Measurements from ENCODE around the gene WBP4. TPM values are rescaled to one million over a fixed set of nuclear protein-coding genes. Genes with fewer than 3 reads are reported as not detected.
A peak's percentile ranks its signal among the peaks of the same experiment; 100 is the strongest.

WBP4 gene
- total RNA-seq, 1 donor from 2014 or later, result 11.0 TPM

DNA sequence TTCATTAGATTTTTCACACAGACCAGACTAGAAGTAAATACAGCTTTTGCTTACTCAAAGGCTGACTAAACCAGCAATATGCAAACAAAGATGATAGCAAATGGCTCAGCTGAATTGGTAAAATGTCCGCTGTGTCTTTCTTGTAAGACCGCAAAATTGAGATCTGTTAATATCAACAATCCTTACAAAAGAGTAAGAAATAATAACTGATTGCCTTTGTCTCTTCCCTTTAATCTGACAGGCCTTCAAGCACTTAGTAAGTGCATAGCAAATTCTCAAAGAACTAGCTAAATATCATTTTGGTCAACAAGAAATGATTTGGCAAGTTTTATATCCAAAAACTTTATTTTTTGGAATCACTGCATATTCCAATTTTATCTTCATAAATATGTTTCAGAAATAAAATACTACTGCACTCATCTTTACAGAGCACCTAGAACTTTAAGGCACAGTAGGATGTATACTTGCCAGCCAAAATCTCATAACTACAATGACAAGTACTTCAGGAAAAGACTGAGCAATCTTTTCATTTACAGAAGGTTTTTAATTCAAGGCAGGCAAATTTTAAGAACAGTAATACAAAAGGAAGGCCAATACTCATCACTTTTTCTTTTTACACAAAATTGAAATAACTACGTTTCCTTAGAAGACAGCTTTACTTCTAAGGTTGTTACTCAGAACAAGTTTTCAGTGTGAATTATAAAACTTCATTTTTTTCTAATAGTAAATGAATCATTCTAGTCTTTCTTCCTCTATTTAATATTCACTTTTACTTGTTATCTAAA, 43.3 kb upstream of the WBP4 start:
- DNase-seq (ENCODE audit: low spot score, unreplicated experiment), result no peak
- H3K4me1 Mint-ChIP-seq (ENCODE audit: low read depth), result peaks cover 61% of the 10 kb centered on the region
- peak overlapping the region; percentile 94 for H3K27ac Mint-ChIP-seq
- peak overlapping the region; percentile 77 for H3K4me3 Mint-ChIP-seq (ENCODE audit: low read depth)
- no peaks in the 10 kb centered on the region for H3K9me3 Mint-ChIP-seq (ENCODE audit: low read depth)
- H3K36me3 Mint-ChIP-seq (ENCODE audit: insufficient read depth), result peaks cover 9% of the 10 kb centered on the region
- no peaks in the 10 kb centered on the region for H3K27me3 Mint-ChIP-seq
- TF ChIP-seq, protein P1, sequence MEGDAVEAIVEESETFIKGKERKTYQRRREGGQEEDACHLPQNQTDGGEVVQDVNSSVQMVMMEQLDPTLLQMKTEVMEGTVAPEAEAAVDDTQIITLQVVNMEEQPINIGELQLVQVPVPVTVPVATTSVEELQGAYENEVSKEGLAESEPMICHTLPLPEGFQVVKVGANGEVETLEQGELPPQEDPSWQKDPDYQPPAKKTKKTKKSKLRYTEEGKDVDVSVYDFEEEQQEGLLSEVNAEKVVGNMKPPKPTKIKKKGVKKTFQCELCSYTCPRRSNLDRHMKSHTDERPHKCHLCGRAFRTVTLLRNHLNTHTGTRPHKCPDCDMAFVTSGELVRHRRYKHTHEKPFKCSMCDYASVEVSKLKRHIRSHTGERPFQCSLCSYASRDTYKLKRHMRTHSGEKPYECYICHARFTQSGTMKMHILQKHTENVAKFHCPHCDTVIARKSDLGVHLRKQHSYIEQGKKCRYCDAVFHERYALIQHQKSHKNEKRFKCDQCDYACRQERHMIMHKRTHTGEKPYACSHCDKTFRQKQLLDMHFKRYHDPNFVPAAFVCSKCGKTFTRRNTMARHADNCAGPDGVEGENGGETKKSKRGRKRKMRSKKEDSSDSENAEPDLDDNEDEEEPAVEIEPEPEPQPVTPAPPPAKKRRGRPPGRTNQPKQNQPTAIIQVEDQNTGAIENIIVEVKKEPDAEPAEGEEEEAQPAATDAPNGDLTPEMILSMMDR (IDR thresholded peaks at IDR 0.05; ENCODE audit: unreplicated experiment), result no peak

DNA sequence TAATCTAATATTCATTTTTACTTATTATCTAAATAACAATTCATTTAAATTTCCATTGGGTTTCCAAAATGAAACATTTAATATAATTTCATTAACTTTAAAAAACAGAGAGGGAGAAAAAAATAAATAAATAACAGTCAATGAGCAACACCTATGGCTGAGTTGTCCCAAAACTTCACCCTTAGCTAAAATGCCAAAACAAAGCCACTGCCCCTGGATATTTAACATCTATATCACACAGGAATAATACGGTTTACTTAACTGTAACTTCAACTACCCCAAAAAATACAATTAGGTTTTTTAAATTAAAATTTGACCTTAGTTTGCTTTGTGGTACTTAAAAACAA, 42.7 kb upstream of the WBP4 start:
- H3K27me3 Mint-ChIP-seq, result no peaks in the 10 kb centered on the region
- H3K4me3 Mint-ChIP-seq (ENCODE audit: low read depth), result peak overlapping the region; percentile 73
- DNase-seq (ENCODE audit: low spot score, unreplicated experiment), result no peak
- TF ChIP-seq, protein P1 (IDR thresholded peaks at IDR 0.05; ENCODE audit: unreplicated experiment), result no peak
- H3K36me3 Mint-ChIP-seq (ENCODE audit: insufficient read depth), result peaks cover 7% of the 10 kb centered on the region
- H3K27ac Mint-ChIP-seq, result peak overlapping the region; percentile 96
- no peaks in the 10 kb centered on the region for H3K9me3 Mint-ChIP-seq (ENCODE audit: low read depth)
- H3K4me1 Mint-ChIP-seq (ENCODE audit: low read depth), result peaks cover 65% of the 10 kb centered on the region

DNA sequence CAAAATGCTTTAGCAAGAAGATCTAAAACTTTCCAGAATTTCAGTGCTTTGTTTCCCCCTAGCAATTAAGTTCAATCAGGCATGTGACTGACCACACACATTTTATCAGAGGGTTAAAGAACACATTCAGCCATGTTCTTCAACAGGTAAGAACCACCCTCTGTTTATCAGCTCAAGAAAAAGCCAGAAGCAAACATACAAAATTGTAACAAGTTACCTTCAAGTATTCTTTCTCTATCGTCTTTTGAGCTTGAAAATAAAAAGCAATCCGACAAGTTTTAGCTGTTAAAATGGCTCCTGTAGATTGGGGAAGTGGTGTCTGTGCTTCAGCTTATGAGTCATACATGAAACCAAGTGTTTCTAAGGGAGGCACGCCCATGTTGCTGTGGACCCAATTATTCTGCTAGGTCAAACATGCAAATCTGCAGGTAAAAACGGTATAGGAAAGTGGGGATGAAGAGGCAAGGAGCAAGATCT, 42.3 kb upstream of the WBP4 start, which contains the start of gene ELF1:
Gene ELF1, minus strand, starts transcription at position 306 of the 477 bp plus-strand sequence. CDS start 37,262 bp downstream, outside the sequence.
- TF ChIP-seq, protein P1 (IDR thresholded peaks at IDR 0.05; ENCODE audit: unreplicated experiment), result no peak
- H3K9me3 Mint-ChIP-seq (ENCODE audit: low read depth), result no peaks in the 10 kb centered on the region
- H3K4me3 Mint-ChIP-seq (ENCODE audit: low read depth), result peak within 1 kb of the TSS; percentile 77
- DNase-seq (ENCODE audit: low spot score, unreplicated experiment), result no peak
- peak within 1 kb of the TSS; percentile 96 for H3K27ac Mint-ChIP-seq
- peaks cover 7% of the 10 kb centered on the region for H3K36me3 Mint-ChIP-seq (ENCODE audit: insufficient read depth)
- peaks cover 67% of the 10 kb centered on the region for H3K4me1 Mint-ChIP-seq (ENCODE audit: low read depth)
- no peaks in the 10 kb centered on the region for H3K27me3 Mint-ChIP-seq

DNA sequence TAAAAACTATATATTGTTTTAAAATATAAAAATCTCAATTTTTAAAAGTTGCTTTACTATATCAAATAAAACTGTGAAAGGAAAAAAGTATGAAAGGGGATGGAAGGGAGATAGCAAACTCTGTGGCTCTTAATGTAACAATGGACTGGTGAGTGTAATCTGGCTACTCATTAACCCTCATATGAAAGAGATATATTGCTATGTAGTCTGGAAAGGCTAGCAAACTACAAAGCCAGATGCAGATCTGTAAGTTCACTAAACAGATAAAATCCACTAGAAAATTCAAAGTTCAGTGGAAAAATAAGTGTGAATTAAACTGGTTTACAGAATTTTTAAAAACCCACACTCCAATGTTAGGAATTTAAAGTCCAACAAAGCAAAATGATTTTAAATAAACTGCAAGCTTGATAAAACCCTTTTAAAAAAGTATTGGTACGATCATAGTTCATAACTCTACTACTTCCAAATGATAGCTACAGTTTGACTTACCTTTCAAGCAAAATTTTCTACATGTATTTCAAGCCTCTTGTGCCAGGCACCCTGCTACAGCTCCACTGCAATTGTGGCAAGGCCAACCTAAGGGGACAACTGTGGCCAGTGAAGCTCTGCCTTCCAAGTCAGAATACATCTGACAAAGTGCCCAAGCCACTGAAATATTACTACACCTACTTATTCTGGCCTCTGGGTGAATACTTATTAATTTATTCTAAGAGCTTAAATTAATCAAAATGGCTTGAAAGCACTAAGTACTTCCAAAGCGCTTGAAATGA, 41.5 kb upstream of the WBP4 start:
- Mint-ChIP-seq H3K27ac (peak overlapping the region; percentile 96), H3K27me3 (no peaks in the 10 kb centered on the region), H3K9me3 (ENCODE audit: low read depth) (no peaks in the 10 kb centered on the region), H3K36me3 (ENCODE audit: insufficient read depth) (peaks cover 7% of the 10 kb centered on the region), H3K4me3 (ENCODE audit: low read depth) (peak overlapping the region; percentile 73), H3K4me1 (ENCODE audit: low read depth) (peaks cover 66% of the 10 kb centered on the region)
- TF ChIP-seq, protein P1 (IDR thresholded peaks at IDR 0.05; ENCODE audit: unreplicated experiment), result no peak
- no peak for DNase-seq (ENCODE audit: low spot score, unreplicated experiment)

DNA sequence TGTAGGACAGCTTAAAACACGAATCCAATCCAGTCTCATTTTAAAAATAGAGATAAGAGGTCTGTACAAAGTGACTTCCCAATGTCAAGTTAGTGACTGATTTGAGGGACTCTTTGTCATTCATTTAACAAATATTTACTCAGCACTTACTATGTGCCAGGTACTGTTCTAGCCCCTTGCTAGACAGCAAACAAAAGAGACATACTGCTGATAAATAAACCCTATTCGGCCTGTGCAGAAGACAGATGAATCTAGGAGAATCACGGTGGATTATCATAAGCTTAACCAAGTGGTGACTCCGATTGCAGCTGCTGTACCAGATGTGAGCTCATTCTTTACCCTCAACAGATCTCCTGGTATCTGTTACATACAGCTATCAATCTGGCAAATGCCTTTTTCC, 35.8 kb upstream of the WBP4 start:
- no peaks in the 10 kb centered on the region for H3K27me3 Mint-ChIP-seq
- no peaks in the 10 kb centered on the region for H3K9me3 Mint-ChIP-seq (ENCODE audit: low read depth)
- H3K4me3 Mint-ChIP-seq (ENCODE audit: low read depth), result no peak overlapping the region
- peaks cover 13% of the 10 kb centered on the region for H3K36me3 Mint-ChIP-seq (ENCODE audit: insufficient read depth)
- DNase-seq (ENCODE audit: low spot score, unreplicated experiment), result no peak
- peak overlapping the region; percentile 84 for H3K27ac Mint-ChIP-seq
- H3K4me1 Mint-ChIP-seq (ENCODE audit: low read depth), result peaks cover 50% of the 10 kb centered on the region
- TF ChIP-seq, protein P1 (IDR thresholded peaks at IDR 0.05; ENCODE audit: unreplicated experiment), result no peak

Measured in progenitor cell of endocrine pancreas (in vitro differentiated cells).